HG02763 (cell line): Measurements from ENCODE around the gene ARHGEF7.
A peak's percentile ranks its signal among the peaks of the same experiment; 100 is the strongest.

Source experiments
- ATAC-seq: cut with Tn5 transposase; IDR thresholded peaks from one replicate; pipeline ENCODE4 v1.9.1; 2021; ENCODE audit warnings: mild to moderate bottlenecking, moderate library complexity; ENCODE audit not compliant: unreplicated experiment

ARHGEF7 gene

GRCh38 chr13:111166882-111167675 lies 52.0 kb downstream of the ARHGEF7 start:
- no peak for ATAC-seq

GRCh38 chr13:111168107-111168506 lies 53.0 kb downstream of the ARHGEF7 start:
- no peak for ATAC-seq

GRCh38 chr13:111171112-111171511 lies 56.0 kb downstream of the ARHGEF7 start:
- ATAC-seq, result no peak

- no peak for ATAC-seq
These were observed 56.5 kb downstream of the ARHGEF7 start for GRCh38 chr13:111171629-111172028.

GRCh38 chr13:111174377-111175114 lies 59.4 kb downstream of the ARHGEF7 start:
- no peak for ATAC-seq

- no peak for ATAC-seq
These were observed 60.3 kb downstream of the ARHGEF7 start for GRCh38 chr13:111175372-111175771.

GRCh38 chr13:111175935-111176334 lies 60.8 kb downstream of the ARHGEF7 start:
- no peak for ATAC-seq

- no peak for ATAC-seq
These were observed 61.3 kb downstream of the ARHGEF7 start for GRCh38 chr13:111176421-111176820.

GRCh38 chr13:111177081-111177711 lies 62.1 kb downstream of the ARHGEF7 start:
- peak; percentile 39 for ATAC-seq

GRCh38 chr13:111177921-111178320 lies 62.8 kb downstream of the ARHGEF7 start:
- ATAC-seq, result no peak

GRCh38 chr13:111178402-111178801 lies 63.3 kb downstream of the ARHGEF7 start:
- no peak for ATAC-seq

GRCh38 chr13:111179908-111180760 lies 65.0 kb downstream of the ARHGEF7 start:
- no peak for ATAC-seq

GRCh38 chr13:111181977-111182376 lies 66.9 kb downstream of the ARHGEF7 start:
- ATAC-seq, result no peak

GRCh38 chr13:111183087-111183645 lies 68.1 kb downstream of the ARHGEF7 start:
- no peak for ATAC-seq

GRCh38 chr13:111183959-111184358 lies 68.8 kb downstream of the ARHGEF7 start:
- no peak for ATAC-seq

GRCh38 chr13:111184458-111185401 lies 69.6 kb downstream of the ARHGEF7 start:
- ATAC-seq, result peak; percentile 92

GRCh38 chr13:111186305-111186935 lies 71.3 kb downstream of the ARHGEF7 start:
- no peak for ATAC-seq

GRCh38 chr13:111187960-111188541 lies 72.9 kb downstream of the ARHGEF7 start:
- ATAC-seq, result no peak
